ENCODE data around the gene XCR1. TPM values are rescaled to one million over a fixed set of nuclear protein-coding genes. Genes with fewer than 3 reads are reported as not detected.
A peak's percentile ranks its signal among the peaks of the same experiment; 100 is the strongest.

The XCR1 gene
- total RNA-seq, 3 donors from 2014 or later = 0.13 to 0.29 (median 0.20) TPM

DNA sequence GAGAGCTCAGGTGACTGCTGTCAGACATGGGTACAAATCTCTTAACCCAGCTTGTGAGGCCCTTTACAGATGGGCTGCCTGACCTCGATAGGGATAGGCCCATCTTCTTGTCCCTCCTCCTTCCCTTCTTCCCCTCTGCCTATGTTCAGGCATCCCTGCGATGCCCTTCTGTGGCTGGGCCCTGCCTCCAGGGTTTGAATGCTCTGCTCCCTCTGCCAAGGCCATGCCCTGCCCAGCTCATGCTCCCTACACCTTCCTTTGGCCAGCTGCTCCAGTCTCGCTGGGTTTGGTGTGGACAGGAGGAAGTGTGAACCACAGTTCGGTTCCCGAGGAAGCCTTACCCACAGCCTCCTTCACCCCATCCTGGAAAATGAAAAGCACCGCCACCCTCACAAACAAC lies 35.9 kb downstream of the XCR1 start:
- intact Hi-C loops (cut with DNase I, micrococcal nuclease) = no loop called here
- no peak for DNase-seq
- H3K4me1 ChIP-seq (ENCODE audit: low read depth) = peaks cover 40% of the 10 kb centered on the region
- ATAC-seq = no peak
- no peaks in the 10 kb centered on the region for H3K9me3 ChIP-seq
- TF ChIP-seq, protein P1, sequence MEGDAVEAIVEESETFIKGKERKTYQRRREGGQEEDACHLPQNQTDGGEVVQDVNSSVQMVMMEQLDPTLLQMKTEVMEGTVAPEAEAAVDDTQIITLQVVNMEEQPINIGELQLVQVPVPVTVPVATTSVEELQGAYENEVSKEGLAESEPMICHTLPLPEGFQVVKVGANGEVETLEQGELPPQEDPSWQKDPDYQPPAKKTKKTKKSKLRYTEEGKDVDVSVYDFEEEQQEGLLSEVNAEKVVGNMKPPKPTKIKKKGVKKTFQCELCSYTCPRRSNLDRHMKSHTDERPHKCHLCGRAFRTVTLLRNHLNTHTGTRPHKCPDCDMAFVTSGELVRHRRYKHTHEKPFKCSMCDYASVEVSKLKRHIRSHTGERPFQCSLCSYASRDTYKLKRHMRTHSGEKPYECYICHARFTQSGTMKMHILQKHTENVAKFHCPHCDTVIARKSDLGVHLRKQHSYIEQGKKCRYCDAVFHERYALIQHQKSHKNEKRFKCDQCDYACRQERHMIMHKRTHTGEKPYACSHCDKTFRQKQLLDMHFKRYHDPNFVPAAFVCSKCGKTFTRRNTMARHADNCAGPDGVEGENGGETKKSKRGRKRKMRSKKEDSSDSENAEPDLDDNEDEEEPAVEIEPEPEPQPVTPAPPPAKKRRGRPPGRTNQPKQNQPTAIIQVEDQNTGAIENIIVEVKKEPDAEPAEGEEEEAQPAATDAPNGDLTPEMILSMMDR (IDR thresholded peaks at IDR 0.05) = no peak
- H3K36me3 ChIP-seq (ENCODE audit: low read depth) = no peaks in the 10 kb centered on the region
- H3K4me3 ChIP-seq = no peak overlapping the region

DNA sequence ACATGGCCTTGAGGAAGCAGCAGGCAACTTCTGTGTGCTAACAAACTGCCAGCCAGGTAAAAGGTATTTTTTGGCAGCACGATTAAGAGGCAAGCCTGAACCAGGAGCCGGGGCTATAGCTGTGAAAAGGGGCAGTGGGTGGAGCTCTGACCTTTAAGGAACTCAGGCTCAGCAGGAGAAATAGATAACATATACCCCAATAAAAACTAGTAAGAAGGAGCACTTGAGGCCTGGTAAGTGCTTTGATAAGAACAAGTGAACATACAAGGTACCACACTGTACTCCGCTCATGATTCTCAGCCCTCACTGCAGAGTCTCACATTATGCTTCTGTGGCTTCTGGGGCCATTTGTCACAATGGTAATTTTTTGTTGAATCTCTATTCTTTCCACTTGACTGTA lies 37.1 kb downstream of the XCR1 start:
- H3K4me1 ChIP-seq (ENCODE audit: low read depth) = peaks cover 46% of the 10 kb centered on the region
- intact Hi-C loops (cut with DNase I, micrococcal nuclease) = no loop called here
- TF ChIP-seq, protein P1 (IDR thresholded peaks at IDR 0.05) = no peak
- no peak for ATAC-seq
- DNase-seq = no peak
- no peak overlapping the region for H3K4me3 ChIP-seq
- no peaks in the 10 kb centered on the region for H3K36me3 ChIP-seq (ENCODE audit: low read depth)
- no peaks in the 10 kb centered on the region for H3K9me3 ChIP-seq

DNA sequence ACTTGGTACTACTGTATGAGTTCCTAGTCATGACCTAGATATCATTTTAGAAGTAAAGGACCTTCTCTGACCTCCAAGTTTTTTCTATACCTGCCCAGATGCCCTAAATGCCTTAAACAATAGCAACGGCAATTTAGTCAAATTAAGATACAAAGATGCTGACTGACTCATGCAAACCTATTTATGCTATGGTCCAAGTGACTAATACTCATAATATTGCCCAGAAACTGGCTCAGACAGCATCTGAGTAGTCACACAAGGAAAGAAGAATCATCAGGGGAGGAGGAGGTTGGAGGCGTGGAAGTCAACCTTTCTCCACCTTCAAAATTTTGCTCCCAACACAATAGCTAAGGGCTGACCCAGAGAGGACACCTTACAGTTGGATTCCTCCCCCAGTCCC lies 38.5 kb downstream of the XCR1 start:
- no peaks in the 10 kb centered on the region for H3K9me3 ChIP-seq
- peaks cover 41% of the 10 kb centered on the region for H3K4me1 ChIP-seq (ENCODE audit: low read depth)
- intact Hi-C loops (cut with DNase I, micrococcal nuclease) = no loop called here
- H3K36me3 ChIP-seq (ENCODE audit: low read depth) = no peaks in the 10 kb centered on the region
- no peak for DNase-seq
- peak; percentile 29 for ATAC-seq
- H3K4me3 ChIP-seq = no peak overlapping the region
- TF ChIP-seq, protein P1 (IDR thresholded peaks at IDR 0.05) = no peak

DNA sequence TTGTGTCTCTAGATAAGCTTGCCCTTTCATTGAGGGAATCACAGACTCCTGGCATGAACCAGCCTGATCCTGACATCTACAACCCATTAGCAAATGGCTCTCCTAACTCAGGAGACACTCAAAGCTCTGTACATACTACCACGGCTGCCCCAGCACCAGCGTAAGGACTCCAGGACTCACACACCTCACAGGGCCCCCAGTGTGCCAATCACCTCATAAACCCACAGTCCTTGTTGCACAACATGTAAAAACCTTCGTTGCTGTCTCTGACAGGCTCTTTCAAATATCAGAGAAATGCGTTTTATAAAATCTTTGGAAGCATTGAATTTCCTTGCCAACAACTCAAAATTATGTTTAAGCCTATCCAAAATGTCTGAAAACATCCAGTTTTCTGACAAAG lies 38.9 kb downstream of the XCR1 start:
- DNase-seq = no peak
- H3K4me1 ChIP-seq (ENCODE audit: low read depth) = peaks cover 41% of the 10 kb centered on the region
- no peaks in the 10 kb centered on the region for H3K36me3 ChIP-seq (ENCODE audit: low read depth)
- intact Hi-C loops (cut with DNase I, micrococcal nuclease) = no loop called here
- no peak overlapping the region for H3K4me3 ChIP-seq
- no peaks in the 10 kb centered on the region for H3K9me3 ChIP-seq
- TF ChIP-seq, protein P1 (IDR thresholded peaks at IDR 0.05) = no peak
- no peak for ATAC-seq

DNA sequence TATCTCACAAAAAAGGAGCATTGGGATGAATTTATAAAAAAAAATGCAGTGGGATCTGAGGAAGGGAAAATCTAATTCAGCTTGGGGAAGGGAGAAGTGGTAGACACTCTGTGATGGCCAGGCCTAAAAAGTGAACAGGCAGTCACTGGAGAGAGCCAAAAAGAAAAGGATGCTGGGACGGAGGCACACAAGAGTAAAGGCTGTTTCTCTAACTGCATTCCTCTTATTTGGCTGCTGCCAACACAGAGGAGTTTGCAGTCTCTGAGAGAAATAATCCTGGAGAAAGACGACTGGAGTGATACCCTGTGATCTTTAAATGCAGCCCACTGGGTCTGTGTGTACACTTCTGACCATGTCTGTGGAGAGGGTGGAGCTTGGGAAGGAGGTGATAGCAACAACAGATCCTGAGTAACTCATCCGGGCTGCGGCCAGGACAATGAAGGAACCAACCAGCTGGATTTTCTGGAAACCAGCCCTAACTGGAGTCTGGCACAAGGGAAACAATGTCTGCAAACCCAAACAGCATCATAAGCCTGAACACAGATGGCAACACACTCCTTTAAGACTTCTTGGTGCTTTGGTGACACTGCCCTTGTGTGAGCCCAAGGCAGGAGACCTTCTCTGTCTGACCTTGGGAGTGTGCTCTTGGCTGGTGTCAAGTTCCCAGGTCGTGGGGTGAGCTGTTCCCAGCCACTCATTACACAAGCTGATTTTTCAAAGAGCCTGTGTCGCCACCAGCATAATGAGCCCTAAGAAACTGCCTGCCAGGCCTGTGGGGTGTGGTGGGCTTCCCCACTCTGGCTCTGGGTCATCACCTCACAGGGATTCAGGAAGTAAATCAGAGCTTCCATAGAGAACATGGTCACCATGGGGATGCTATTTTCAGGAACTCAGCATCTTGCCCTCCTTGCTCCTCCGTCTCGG lies 39.7 kb downstream of the XCR1 start:
- ATAC-seq = no peak
- Histone ChIP-seq H3K4me1 (ENCODE audit: low read depth) (peaks cover 41% of the 10 kb centered on the region), H3K4me3 (no peak overlapping the region), H3K36me3 (ENCODE audit: low read depth) (no peaks in the 10 kb centered on the region), H3K9me3 (no peaks in the 10 kb centered on the region)
- intact Hi-C loops (cut with DNase I, micrococcal nuclease) = no loop called here
- no peak for DNase-seq
- TF ChIP-seq, protein P1 (IDR thresholded peaks at IDR 0.05) = no peak
